GM19351 (cell line): ENCODE data around the gene SLC4A2.
"Not testable (repeated sequence)": the region's sequence is repeated elsewhere in the genome, so short reads cannot be mapped to it uniquely, and the experiment has no call there.

ENCODE experiments used
- ATAC-seq: cut with Tn5 transposase; IDR thresholded peaks from one replicate; pipeline ENCODE4 v1.9.1; 2021; ENCODE audit warnings: mild to moderate bottlenecking, moderate library complexity; ENCODE audit not compliant: unreplicated experiment

The SLC4A2 gene

GRCh38 chr7:151059367-151060112 is at the start of gene SLC4A2:
Gene SLC4A2, plus strand, starts transcription at chr7:151059589. Its CDS starts 2,399 bp downstream, at chr7:151061988.
- peak; percentile 24 for ATAC-seq

GRCh38 chr7:151010037-151010306 is 49.4 kb upstream of the SLC4A2 start:
- ATAC-seq = no peak

GRCh38 chr7:151010307-151011096 is 48.9 kb upstream of the SLC4A2 start:
- no peak for ATAC-seq

GRCh38 chr7:151011097-151011409 is 48.3 kb upstream of the SLC4A2 start:
- ATAC-seq = no peak

GRCh38 chr7:151011616-151012015 is 47.8 kb upstream of the SLC4A2 start:
- ATAC-seq = not testable (repeated sequence)

GRCh38 chr7:151012031-151012692 is 47.2 kb upstream of the SLC4A2 start:
- no peak for ATAC-seq

GRCh38 chr7:151012911-151013347 is 46.5 kb upstream of the SLC4A2 start:
- no peak for ATAC-seq

- no peak for ATAC-seq
Measured at GRCh38 chr7:151013356-151013732, 46.0 kb upstream of the SLC4A2 start.

- peak; percentile 41 for ATAC-seq
Measured at GRCh38 chr7:151013733-151014497, 45.5 kb upstream of the SLC4A2 start.

GRCh38 chr7:151014950-151015349 is 44.4 kb upstream of the SLC4A2 start:
- no peak for ATAC-seq

- no peak for ATAC-seq
Measured at GRCh38 chr7:151015967-151016366, 43.4 kb upstream of the SLC4A2 start.

GRCh38 chr7:151016505-151016904 is 42.9 kb upstream of the SLC4A2 start:
- ATAC-seq = no peak

- no peak for ATAC-seq
Measured at GRCh38 chr7:151016942-151017341, 42.4 kb upstream of the SLC4A2 start.

- no peak for ATAC-seq
Measured at GRCh38 chr7:151017370-151017952, 41.9 kb upstream of the SLC4A2 start.

GRCh38 chr7:151017953-151018420 is 41.4 kb upstream of the SLC4A2 start:
- ATAC-seq = no peak

GRCh38 chr7:151018421-151019129 is 40.8 kb upstream of the SLC4A2 start:
- no peak for ATAC-seq

GRCh38 chr7:151019130-151019447 is 40.3 kb upstream of the SLC4A2 start:
- ATAC-seq = no peak

- ATAC-seq = no peak
Measured at GRCh38 chr7:151020231-151020630, 39.2 kb upstream of the SLC4A2 start.

GRCh38 chr7:151023232-151023631 is 36.2 kb upstream of the SLC4A2 start:
- ATAC-seq = no peak

- ATAC-seq = no peak
Measured at GRCh38 chr7:151024435-151025056, 34.8 kb upstream of the SLC4A2 start, which contains the start of gene ATG9B. Gene ATG9B, minus strand, starts transcription at chr7:151024494. Its CDS starts 71 bp downstream, at chr7:151024423.
